HG02571 (cell line): ENCODE measurements around the gene CLDN16.

ENCODE experiments used
- ATAC-seq: cut with Tn5 transposase; IDR thresholded peaks from one replicate; pipeline ENCODE4 v1.9.1; 2021; ENCODE audit warnings: mild to moderate bottlenecking, moderate library complexity; ENCODE audit not compliant: unreplicated experiment

Gene CLDN16

DNA sequence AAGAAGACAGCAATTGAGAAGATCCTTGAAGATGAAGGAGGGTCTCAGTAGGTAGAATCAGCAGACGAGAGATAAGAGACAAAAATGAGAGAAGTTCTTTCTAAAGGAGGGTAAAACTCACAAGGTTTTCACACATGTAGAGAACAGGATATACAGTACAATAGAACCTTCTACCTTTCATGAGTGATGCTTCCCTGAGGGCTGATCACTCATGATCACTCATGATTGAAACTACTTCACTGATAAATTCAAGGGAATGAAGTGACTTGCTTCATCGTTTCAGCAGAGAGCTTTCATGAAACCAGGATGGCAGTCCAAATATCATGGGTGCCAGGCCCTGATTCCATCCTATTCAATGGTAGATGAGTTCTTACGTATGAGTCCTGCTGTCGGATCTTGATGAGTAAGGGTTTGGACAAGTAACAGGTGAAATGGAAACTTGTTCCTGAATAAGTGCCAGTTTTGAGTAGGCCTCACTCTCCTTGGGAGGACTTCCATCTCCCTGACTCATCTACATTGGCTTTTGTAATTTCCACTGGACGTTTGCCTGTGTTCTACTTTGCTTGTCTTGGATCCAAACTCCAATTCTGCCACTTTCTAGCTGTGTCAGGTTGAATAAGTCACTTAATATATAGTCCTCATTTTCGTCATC lies 9.6 kb upstream of the CLDN16 start:
- ATAC-seq: no peak

DNA sequence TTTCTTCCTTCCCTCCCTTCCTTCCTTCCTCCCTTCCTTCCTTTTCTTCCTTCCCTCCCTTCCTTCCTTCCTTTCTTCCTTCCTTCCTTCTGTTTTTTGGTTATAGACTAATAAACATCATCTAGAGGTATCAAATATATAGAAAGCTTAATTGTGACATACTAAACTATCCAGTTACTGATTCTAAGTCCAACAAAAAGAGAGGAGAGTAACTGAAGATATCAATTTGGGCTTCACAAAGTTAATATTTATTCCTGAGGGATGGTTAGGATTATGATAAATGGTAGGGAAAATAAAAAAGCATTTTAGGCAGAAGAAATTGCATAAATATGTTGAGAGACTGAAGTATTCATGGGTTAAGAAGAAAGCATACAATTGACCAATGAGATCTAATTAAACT lies 7.8 kb upstream of the CLDN16 start:
- no peak for ATAC-seq

DNA sequence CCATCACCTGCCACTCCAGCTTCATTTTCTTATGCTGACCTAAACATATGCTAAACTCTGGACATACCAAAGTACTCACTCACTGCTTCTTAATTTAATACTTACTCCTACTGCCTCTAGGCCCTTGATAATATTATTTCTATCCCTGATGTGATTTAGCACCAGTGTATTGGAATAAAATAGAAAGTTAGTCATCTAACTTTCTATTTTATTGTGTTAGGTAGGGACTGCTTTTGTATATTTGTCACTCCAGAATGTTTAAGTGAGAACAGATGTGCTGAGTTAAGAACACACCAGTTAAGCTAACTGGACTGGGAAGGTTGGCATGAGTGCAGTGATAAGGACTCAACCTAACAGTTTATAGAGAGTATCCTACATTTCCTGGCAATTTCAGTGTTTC lies 6.5 kb upstream of the CLDN16 start:
- no peak for ATAC-seq

DNA sequence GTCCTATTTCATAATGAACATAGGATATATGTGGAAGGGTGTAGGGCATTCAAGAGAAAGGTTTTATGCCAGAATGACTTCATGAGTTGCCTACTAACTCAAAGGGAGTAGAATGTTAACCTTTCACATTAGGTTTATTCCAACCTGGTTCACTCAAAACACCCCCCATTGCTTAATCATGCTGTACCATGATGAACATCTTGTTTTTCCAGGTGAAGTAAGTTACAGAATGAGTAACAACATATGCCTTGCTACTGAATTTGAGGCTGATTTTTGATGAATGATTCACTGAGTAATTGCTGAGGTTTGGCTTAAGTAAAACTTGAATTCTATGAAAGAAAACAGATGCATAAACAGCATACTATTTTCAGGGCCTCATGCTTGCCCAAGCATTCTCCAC lies 5.9 kb upstream of the CLDN16 start:
- ATAC-seq: no peak

- peak; percentile 51 for ATAC-seq
These were observed 3.6 kb upstream of the CLDN16 start for GRCh38 chr3:190384309-190384756.

- ATAC-seq: no peak
These were observed 2.0 kb upstream of the CLDN16 start for GRCh38 chr3:190385731-190386688.

GRCh38 chr3:190388703-190389102 lies 740 bp downstream of the CLDN16 start:
- no peak for ATAC-seq

DNA sequence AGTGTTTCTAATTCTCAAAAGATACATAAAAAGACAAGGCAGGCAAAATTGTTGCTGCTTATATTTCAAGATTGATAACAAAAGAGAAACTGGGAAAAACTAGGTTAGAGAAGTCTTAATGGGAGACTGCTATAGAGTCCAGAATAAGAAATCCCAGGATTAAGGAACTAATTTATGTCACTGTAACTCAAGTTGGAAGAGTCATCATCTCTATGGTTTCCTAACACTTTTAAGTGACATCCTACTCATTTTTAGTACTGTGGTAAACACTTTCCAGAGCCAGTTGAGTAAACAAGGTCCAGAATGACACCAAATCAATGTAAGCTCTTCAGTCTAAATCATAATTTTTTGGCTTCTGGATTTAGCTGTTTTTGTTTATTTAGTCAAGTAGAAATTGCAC lies 8.0 kb downstream of the CLDN16 start:
- no peak for ATAC-seq

DNA sequence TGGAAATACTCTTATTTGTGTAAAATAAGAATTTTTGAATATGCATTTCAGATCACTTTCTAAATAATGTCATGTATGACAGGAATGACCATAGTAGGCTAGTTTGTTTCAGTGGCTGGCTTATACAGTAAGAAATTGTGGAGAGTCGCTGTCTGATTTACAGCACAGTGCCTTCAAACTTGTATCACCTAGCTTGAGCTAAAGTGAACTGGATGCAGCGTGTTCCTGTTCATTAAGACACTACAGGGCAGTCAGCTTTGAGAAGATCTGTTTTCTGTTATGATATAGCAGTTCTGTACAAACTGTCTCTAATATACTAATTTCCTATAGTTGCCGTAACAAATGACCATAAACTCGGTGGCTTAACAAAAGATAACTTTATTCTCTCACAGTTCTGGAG lies 9.9 kb downstream of the CLDN16 start:
- ATAC-seq: no peak

- ATAC-seq: no peak
These were observed 11.7 kb downstream of the CLDN16 start for GRCh38 chr3:190399677-190400076.

DNA sequence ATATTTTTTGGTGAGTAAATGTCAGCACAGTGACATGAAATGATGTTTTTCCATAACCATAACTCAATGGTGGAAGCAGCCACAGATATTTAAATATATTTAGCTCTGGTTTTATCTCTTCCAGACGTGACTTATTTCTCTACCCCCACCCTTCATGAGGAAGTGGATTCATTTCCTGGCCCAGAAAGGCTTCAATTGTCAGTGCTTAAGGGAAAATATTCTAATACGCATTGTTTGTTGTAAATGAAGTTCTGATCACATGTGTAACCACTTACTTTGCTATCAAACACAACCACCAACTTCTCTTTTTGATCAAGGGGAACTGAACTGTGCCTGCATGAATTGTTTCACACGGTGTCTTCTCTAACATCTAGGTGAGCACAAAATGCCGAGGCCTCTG lies 14.0 kb downstream of the CLDN16 start:
- ATAC-seq: no peak

- ATAC-seq: no peak
These were observed 16.8 kb downstream of the CLDN16 start for GRCh38 chr3:190404715-190405114.

DNA sequence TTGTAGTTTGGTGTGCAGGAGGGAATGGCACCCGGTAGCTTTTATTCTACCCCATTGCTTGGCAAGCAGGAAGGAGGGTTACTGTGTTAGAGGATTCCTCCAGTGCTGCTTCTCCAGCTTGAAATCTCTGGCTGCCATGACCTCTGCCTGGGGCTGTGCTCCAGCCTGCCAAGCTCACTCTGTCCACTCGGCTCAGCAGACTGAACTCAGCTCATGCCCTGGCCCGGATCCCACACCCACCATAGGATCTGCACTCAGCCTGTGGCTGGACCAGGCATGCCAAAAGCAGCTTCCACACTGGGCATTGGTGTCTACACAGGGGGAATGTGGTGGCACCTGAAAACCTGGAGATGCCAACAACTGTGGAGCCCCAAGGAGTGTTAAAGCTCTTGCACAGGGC lies 26.3 kb downstream of the CLDN16 start:
- no peak for ATAC-seq

- no peak for ATAC-seq
These were observed 36.1 kb downstream of the CLDN16 start for GRCh38 chr3:190424108-190424477.

GRCh38 chr3:190424478-190425439 lies 36.8 kb downstream of the CLDN16 start:
- peak; percentile 67 for ATAC-seq

- no peak for ATAC-seq
These were observed 37.9 kb downstream of the CLDN16 start for GRCh38 chr3:190425833-190426232.

DNA sequence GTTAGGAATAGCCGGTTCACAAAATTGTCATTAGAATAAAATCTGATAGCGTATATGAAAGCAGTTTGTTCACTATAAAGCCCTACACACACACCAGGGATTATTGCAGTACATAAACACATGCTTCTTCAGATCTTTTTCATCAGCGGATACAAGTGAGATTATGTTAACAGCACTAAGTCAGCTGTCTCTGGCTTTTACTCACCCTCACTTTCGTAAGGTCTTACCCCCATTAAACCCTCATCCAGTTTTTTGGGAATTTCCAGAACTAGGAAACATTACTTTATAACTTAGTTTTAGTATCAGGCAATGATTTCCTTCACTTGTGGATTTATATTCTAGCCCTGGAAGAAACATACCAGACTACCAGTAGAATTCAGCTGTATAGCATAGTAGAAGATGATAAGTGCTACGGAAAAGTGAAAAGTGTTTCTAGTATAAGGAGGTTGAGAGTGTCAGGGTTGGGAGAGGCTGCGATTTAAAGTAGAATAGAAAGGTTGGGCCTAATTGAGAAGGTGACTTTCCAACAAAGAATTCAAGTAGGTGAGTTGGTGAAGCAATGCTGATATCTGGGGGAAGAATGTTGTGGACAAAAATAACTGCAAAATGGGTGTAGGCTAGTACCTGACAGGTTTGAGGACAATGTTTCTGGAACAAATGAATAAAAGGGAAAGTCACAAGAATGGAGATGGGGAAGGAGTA lies 39.0 kb downstream of the CLDN16 start:
- ATAC-seq: no peak

GRCh38 chr3:190429681-190430080 lies 41.7 kb downstream of the CLDN16 start:
- no peak for ATAC-seq

DNA sequence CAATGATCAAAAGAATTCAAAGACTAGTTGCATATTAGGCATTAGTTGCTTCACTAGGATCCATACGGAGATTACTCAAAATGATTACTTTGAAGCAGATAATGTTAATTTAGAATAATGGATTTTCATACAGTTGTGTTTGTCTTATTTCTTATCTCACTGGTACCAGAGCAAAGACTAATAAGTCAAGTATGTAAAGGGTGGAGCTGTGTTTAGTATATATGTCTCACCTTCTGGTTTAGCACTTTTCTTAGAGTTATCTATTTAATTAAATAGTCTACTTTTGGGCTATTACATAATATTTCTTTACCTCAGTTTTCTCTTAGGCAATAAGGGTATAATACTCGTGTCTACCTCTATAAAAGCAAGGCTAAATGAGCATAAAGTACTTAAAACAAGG lies 42.9 kb downstream of the CLDN16 start:
- ATAC-seq: no peak

GRCh38 chr3:190432216-190432615 lies 44.3 kb downstream of the CLDN16 start:
- no peak for ATAC-seq
